H9 (cell line): ENCODE data around the gene DBNDD1. TPM values are rescaled to one million over a fixed set of nuclear protein-coding genes. Genes with fewer than 3 reads are reported as not detected.

Experiments used
- DNase-seq: peaks from one replicate; pipeline ENCODE4 v3.0.0-alpha.2; 2017
- H2AFZ ChIP-seq: one replicate; pipeline ENCODE4 v1.6.1; 2013; ENCODE audit warnings: mild to moderate bottlenecking, low read length, control low read depth, moderate library complexity
- H2AK5ac ChIP-seq: 2 replicates; pipeline ENCODE4 v1.6.1; 2013; ENCODE audit warnings: low read length, control low read depth, mixed read lengths; ENCODE audit not compliant: insufficient read length
- H2BK120ac ChIP-seq: one replicate; pipeline ENCODE4 v1.6.1; 2013; ENCODE audit warnings: low read depth, mild to moderate bottlenecking, low read length, control low read depth, inconsistent platforms; ENCODE audit not compliant: poor library complexity, severe bottlenecking
- H2BK12ac ChIP-seq: 2 replicates; pipeline ENCODE4 v1.6.1; 2013; ENCODE audit warnings: low read length, control low read depth, mixed read lengths, low read depth; ENCODE audit not compliant: insufficient read length
- H2BK15ac ChIP-seq: 2 replicates; pipeline ENCODE4 v1.6.1; 2013; ENCODE audit warnings: low read depth, low read length, control low read depth
- H2BK20ac ChIP-seq: one replicate; pipeline ENCODE4 v1.6.1; 2013; ENCODE audit warnings: low read depth, mild to moderate bottlenecking, low read length, control low read depth, inconsistent platforms; ENCODE audit not compliant: poor library complexity, severe bottlenecking
- H2BK5ac ChIP-seq: 2 replicates; pipeline ENCODE4 v1.6.1; 2013; ENCODE audit warnings: low read length, control low read depth, mixed read lengths; ENCODE audit not compliant: insufficient read length
- H3K14ac ChIP-seq: 2 replicates; pipeline ENCODE4 v1.6.1; 2013; ENCODE audit warnings: low read length, control low read depth; ENCODE audit not compliant: insufficient read depth
- H3K18ac ChIP-seq: 2 replicates; pipeline ENCODE4 v1.6.1; 2013; ENCODE audit warnings: low read depth, mild to moderate bottlenecking, mixed read lengths, low read length, control low read depth; ENCODE audit not compliant: insufficient read length
- H3K23ac ChIP-seq: 2 replicates; pipeline ENCODE4 v1.6.1; 2013; ENCODE audit warnings: low read length, control low read depth, mixed read lengths, low read depth; ENCODE audit not compliant: insufficient read length
- H3K23me2 ChIP-seq: 2 replicates; pipeline ENCODE4 v1.6.1; 2013; ENCODE audit warnings: low read depth, mild to moderate bottlenecking, mixed read lengths, low read length, control low read depth; ENCODE audit not compliant: insufficient read length, poor library complexity, severe bottlenecking
- H3K27ac ChIP-seq: 2 replicates; pipeline ENCODE4 v1.5.1; 2013; ENCODE audit warnings: low read length, control low read depth, mixed read lengths, low read depth; ENCODE audit not compliant: insufficient read length
- H3K27me3 ChIP-seq: 2 replicates; pipeline ENCODE4 v1.6.1; 2013; ENCODE audit warnings: low read length, control low read depth, inconsistent platforms; ENCODE audit not compliant: insufficient read depth
- H3K4ac ChIP-seq: 2 replicates; pipeline ENCODE4 v1.6.1; 2013; ENCODE audit warnings: low read depth, mild to moderate bottlenecking, control low read depth, inconsistent platforms, low read length, moderate library complexity
- H3K4me1 ChIP-seq: 2 replicates; pipeline ENCODE4 v1.6.1; 2013; ENCODE audit warnings: low read length, control low read depth, inconsistent platforms; ENCODE audit not compliant: insufficient read depth
- H3K4me2 ChIP-seq: 2 replicates; pipeline ENCODE4 v1.6.1; 2013; ENCODE audit warnings: low read length, control low read depth, mixed read lengths; ENCODE audit not compliant: insufficient read length, insufficient read depth
- H3K56ac ChIP-seq: 2 replicates; pipeline ENCODE4 v1.6.1; 2013; ENCODE audit warnings: low read depth, mild to moderate bottlenecking, mixed read lengths, low read length, control low read depth; ENCODE audit not compliant: insufficient read length
- H3K79me1 ChIP-seq: 2 replicates; pipeline ENCODE4 v1.6.1; 2013; ENCODE audit warnings: low read depth, mild to moderate bottlenecking, moderate library complexity, low read length, control low read depth, inconsistent platforms; ENCODE audit not compliant: insufficient read depth, poor library complexity, severe bottlenecking
- H3K79me2 ChIP-seq: 2 replicates; pipeline ENCODE4 v1.6.1; 2013; ENCODE audit warnings: low read length, control low read depth, inconsistent platforms; ENCODE audit not compliant: insufficient read depth
- H3K9ac ChIP-seq: 2 replicates; pipeline ENCODE4 v1.6.1; 2013; ENCODE audit warnings: low read length, control low read depth, mixed read lengths; ENCODE audit not compliant: insufficient read length; ENCODE audit errors: extremely low read depth
- H3K9me3 ChIP-seq: one replicate; pipeline ENCODE4 v1.6.1; 2013; ENCODE audit warnings: low read depth, low read length, inconsistent platforms; ENCODE audit not compliant: control insufficient read depth
- H3T11ph ChIP-seq: one replicate; pipeline ENCODE4 v1.6.1; 2013; ENCODE audit warnings: mild to moderate bottlenecking, low read length, control low read depth, inconsistent platforms
- H4K20me1 ChIP-seq: one replicate; pipeline ENCODE4 v1.6.1; 2013; ENCODE audit not compliant: control insufficient read depth, insufficient read length, insufficient read depth
- H4K5ac ChIP-seq: 2 replicates; pipeline ENCODE4 v1.6.1; 2013; ENCODE audit warnings: low read depth, mild to moderate bottlenecking, mixed read lengths, low read length, control low read depth; ENCODE audit not compliant: insufficient read length
- H4K8ac ChIP-seq: replicated peaks from 2 replicates; pipeline ENCODE4 v1.6.1; 2013; ENCODE audit warnings: low read length, control low read depth, mixed read lengths, low read depth; ENCODE audit not compliant: insufficient read length
- H4K91ac ChIP-seq: 2 replicates; pipeline ENCODE4 v1.6.1; 2013; ENCODE audit warnings: low read depth, mild to moderate bottlenecking, moderate library complexity, mixed read lengths, low read length, control low read depth; ENCODE audit not compliant: insufficient read length
- H3K27ac Mint-ChIP-seq, 3 experiments: 2 replicates in 2 of 3; 3 replicates in 1 of 3; pipeline ENCODE4 v1.8.0; 2020 to 2021; ENCODE audit warnings: mixed read lengths in 3 of 3, mild to moderate bottlenecking in 1 of 3, moderate library complexity in 1 of 3
- H3K27me3 Mint-ChIP-seq: 2 replicates; pipeline ENCODE4 v1.8.0; 2021; ENCODE audit warnings: low read depth, mild to moderate bottlenecking, moderate library complexity, mixed read lengths
- H3K36me3 Mint-ChIP-seq, 3 experiments: 2 replicates in 2 of 3; 3 replicates in 1 of 3; pipeline ENCODE4 v1.8.0; 2020 to 2021; ENCODE audit warnings: low read depth in 3 of 3, mixed read lengths in 3 of 3; ENCODE audit not compliant: insufficient read depth in 1 of 3
- H3K4me1 Mint-ChIP-seq, 2 experiments: 2 replicates each; pipeline ENCODE4 v1.8.0; 2020; ENCODE audit warnings: mixed read lengths in 2 of 2
- H3K4me3 Mint-ChIP-seq, 2 experiments: 2 replicates in 1 of 2; 3 replicates in 1 of 2; pipeline ENCODE4 v1.8.0; 2020 to 2021; ENCODE audit warnings: mild to moderate bottlenecking in 2 of 2, mixed read lengths in 2 of 2, moderate library complexity in 1 of 2
- H3K9me3 Mint-ChIP-seq, 2 experiments: 2 replicates in 1 of 2; 3 replicates in 1 of 2; pipeline ENCODE4 v1.8.0; 2020; ENCODE audit warnings: mild to moderate bottlenecking in 2 of 2, mixed read lengths in 2 of 2, moderate library complexity in 1 of 2
- WGBS: extraction: QIAGEN DNeasy Blood & Tissue Kit; methylation state at CpG from one replicate; pipeline ENCODE4 v1.1.7; 2013; ENCODE audit warnings: missing lambda C conversion rate, low lambda C conversion rate, mixed read lengths; ENCODE audit not compliant: insufficient read length; ENCODE audit errors: extremely low coverage; 5-methylcytosine and 5-hydroxymethylcytosine counted together
- total RNA-seq: library from RNA; stranded (reverse); gene quantifications from 2 replicates; pipeline ENCODE4 v1.2.1, GENCODE V29; 2021
- TF ChIP-seq, protein P1 (sequence below): fragments of 200-600 bp; sonication (generic); conservative IDR thresholded peaks from 3 replicates; pipeline ENCODE4 v1.8.0; 2021; ENCODE audit warnings: antibody characterized with exemption, mild to moderate bottlenecking

Gene DBNDD1
- total RNA-seq, 1 experiment from 2014 or later: 87.3 TPM

GRCh38 chr16:90048737-90049330, 29.6 kb upstream of the DBNDD1 start:
- H3T11ph ChIP-seq: no peak overlapping the region
- WGBS: no CpG with 5 or more reads among the region's 19 CpGs
- H3K14ac ChIP-seq: no peak overlapping the region
- no peaks in the 10 kb centered on the region for H3K27me3 ChIP-seq
- no peak overlapping the region for H2AFZ ChIP-seq
- no peak overlapping the region for H3K9ac ChIP-seq
- Mint-ChIP-seq H3K27me3 (peaks cover 12% of the 10 kb centered on the region), H3K27ac (peak overlapping the region in 1 of 3 experiments; percentile 42; a peak in 1 of 7 replicates), H3K36me3 (peaks cover 0 to 12% (median 8%) of the 10 kb centered on the region in 3 experiments; a peak in 6 of 7 replicates), H3K4me3 (peak overlapping the region in 1 of 2 experiments; percentile 49; a peak in 2 of 5 replicates), H3K9me3 (peaks cover 12 to 16% of the 10 kb centered on the region in 2 experiments), H3K4me1 (peaks cover 8% of the 10 kb centered on the region in 2 experiments)
- H3K9me3 ChIP-seq: peaks cover 7% of the 10 kb centered on the region
- H3K79me2 ChIP-seq: no peaks in the 10 kb centered on the region
- H2BK15ac ChIP-seq: no peak overlapping the region
- no peak overlapping the region for H3K18ac ChIP-seq
- H2BK5ac ChIP-seq: no peak overlapping the region
- TF ChIP-seq, protein P1, sequence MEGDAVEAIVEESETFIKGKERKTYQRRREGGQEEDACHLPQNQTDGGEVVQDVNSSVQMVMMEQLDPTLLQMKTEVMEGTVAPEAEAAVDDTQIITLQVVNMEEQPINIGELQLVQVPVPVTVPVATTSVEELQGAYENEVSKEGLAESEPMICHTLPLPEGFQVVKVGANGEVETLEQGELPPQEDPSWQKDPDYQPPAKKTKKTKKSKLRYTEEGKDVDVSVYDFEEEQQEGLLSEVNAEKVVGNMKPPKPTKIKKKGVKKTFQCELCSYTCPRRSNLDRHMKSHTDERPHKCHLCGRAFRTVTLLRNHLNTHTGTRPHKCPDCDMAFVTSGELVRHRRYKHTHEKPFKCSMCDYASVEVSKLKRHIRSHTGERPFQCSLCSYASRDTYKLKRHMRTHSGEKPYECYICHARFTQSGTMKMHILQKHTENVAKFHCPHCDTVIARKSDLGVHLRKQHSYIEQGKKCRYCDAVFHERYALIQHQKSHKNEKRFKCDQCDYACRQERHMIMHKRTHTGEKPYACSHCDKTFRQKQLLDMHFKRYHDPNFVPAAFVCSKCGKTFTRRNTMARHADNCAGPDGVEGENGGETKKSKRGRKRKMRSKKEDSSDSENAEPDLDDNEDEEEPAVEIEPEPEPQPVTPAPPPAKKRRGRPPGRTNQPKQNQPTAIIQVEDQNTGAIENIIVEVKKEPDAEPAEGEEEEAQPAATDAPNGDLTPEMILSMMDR: no peak
- H3K27ac ChIP-seq: no peak overlapping the region
- H4K8ac ChIP-seq: no peak overlapping the region
- no peaks in the 10 kb centered on the region for H3K79me1 ChIP-seq
- no peak overlapping the region for H2AK5ac ChIP-seq
- H4K5ac ChIP-seq: no peak overlapping the region
- no peak overlapping the region for H2BK12ac ChIP-seq
- H3K4me1 ChIP-seq: no peaks in the 10 kb centered on the region
- no peaks in the 10 kb centered on the region for H4K20me1 ChIP-seq
- no peak for DNase-seq
- H3K4ac ChIP-seq: no peak overlapping the region
- no peak overlapping the region for H2BK20ac ChIP-seq
- peaks cover 8% of the 10 kb centered on the region for H3K23me2 ChIP-seq
- no peak overlapping the region for H3K56ac ChIP-seq
- H2BK120ac ChIP-seq: no peak overlapping the region
- H4K91ac ChIP-seq: no peak overlapping the region
- no peak overlapping the region for H3K4me2 ChIP-seq
- H3K23ac ChIP-seq: no peak overlapping the region
